Stimulated activated CD8-positive, alpha-beta memory T cell treated with anti-CD3 and anti-CD28 coated beads, Interleukin-4, amount 100 ng/mL, for 4 hours (primary cell): ENCODE results near the gene PYGM.
"Not testable (repeated sequence)": the region's sequence is repeated elsewhere in the genome, so short reads cannot be mapped to it uniquely, and the experiment has no call there.

Source experiments
- DNase-seq, 2 donors: peaks; one replicate each; pipeline ENCODE4 v3.0.0-alpha.2; 2020; ENCODE audit warnings: low read depth in 2 of 2, low spot score in 1 of 2

The PYGM gene

GRCh38 chr11:64718084-64718779, 41.5 kb downstream of the PYGM start:
- no peak for DNase-seq

GRCh38 chr11:64717268-64717578, 42.6 kb downstream of the PYGM start:
- no peak for DNase-seq

- DNase-seq = no peak
Measured at GRCh38 chr11:64716473-64717267, 43.1 kb downstream of the PYGM start.

GRCh38 chr11:64715756-64716472, 43.9 kb downstream of the PYGM start:
- no peak for DNase-seq

DNA sequence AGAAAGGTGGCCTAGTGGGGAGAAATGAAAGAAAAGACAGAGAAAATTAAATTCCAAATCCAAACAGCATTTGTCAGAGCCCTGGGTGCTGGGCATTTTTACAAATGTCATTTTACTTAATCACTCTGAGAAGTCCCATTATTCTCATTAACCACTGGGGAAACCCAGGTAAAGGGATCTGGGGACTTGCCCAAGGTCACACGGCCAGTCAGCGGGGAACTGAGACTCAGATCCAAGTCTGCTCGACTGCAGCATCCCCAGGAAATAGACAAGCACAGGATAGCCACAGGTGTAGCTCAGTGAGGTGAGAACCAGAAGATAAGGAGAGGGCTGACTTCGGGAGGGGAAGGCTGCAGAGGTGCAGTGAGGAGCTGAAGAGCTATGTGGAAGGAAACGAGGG, 44.7 kb downstream of the PYGM start:
- DNase-seq = no peak

- DNase-seq = no peak
Measured at GRCh38 chr11:64714666-64715065, 45.1 kb downstream of the PYGM start.

- DNase-seq = no peak
Measured at GRCh38 chr11:64713781-64714363, 45.9 kb downstream of the PYGM start.

- DNase-seq = no peak
Measured at GRCh38 chr11:64713016-64713707, 46.6 kb downstream of the PYGM start.

GRCh38 chr11:64712430-64713015, 47.3 kb downstream of the PYGM start:
- DNase-seq = no peak

- no peak for DNase-seq
Measured at GRCh38 chr11:64711956-64712362, 47.8 kb downstream of the PYGM start.

DNA sequence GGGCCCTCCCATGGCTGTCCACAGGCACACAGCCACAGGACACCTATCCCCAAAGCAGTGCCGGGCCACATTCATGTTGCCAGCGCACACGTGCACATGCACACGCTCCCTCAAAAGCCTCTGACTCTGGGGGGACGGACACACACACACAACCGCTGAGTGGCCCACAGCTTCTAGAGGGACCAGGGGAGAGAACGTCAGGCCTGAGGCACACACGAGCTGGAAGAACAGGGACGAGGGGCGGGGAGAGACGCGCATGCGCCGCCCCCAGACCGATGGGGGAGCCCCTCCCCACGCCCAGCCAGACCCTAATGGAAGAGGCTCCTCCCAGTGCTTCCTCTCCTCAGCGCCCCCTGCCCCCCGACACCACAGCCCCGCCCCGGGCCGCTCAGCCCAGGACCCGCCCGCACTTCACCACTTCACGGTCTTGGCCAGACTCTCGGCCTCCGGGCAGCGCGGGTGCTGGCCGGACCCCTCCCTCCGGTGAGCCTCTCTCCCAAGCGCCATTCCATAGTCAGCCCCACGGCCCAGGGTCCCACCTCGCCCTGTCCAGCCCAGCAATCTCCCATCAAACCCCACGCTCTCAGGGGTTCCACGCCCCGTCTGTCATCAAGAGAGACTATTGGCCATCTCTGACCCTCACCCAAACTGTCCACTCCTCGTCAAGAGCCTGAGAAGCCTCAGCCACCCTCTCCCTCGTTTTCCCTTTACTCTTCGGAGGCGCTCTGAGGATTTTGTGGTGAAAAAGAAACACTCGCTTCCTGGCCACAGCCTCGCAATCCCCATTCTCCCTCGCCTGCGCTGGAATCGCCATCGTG, 48.4 kb downstream of the PYGM start:
- no peak for DNase-seq

DNA sequence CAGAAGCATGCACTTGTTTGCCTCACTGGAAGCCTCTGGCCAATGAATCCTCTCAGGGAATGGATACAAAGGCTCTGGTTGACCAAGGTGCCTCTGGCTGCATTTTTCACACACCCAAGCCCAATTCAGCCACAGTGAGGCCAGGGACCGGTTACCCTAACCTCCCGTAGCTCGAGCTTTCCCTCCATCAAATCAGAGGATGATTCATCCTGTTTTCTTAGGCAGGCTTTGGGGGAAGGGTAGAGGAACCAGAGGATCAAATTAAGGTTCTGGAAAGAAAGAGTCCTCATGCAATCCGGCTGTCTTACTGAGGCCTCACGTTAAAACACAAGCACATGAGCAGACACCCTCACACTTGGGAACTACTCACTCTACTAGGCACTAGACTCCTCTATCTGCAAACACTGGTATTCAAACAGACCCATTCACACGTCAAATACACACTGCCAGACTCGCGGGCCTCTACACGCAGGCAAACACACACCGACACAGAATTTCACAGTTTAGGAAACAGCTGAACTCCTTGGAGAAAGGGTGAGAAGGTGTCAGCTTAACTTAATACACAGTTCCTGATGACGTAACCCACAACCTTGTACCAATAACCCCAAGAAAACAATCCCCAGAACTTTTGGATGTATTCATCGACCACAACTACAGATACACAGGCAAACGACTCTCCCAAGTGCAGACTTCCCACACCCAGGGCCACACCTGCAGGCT, 49.2 kb downstream of the PYGM start:
- DNase-seq = no peak

DNA sequence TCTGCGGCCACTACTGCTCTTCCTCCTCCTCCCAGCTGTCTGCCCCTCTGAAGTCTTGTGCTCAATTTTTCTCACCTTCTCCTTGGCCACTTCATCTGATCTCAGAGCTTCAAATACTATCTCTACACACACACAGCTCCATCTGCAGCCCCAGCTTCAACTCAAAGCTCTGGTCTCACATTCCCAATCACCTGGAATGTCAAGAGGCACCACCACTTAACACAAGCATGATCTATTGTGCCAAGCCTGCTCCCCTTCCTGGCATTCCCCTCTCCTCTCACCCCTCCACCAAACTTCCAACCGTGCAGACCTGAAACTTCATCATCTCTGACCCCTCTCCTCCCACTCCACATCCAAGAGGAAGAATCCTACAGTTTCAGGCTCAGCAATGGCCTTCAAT, 54.3 kb downstream of the PYGM start:
- DNase-seq = no peak

DNA sequence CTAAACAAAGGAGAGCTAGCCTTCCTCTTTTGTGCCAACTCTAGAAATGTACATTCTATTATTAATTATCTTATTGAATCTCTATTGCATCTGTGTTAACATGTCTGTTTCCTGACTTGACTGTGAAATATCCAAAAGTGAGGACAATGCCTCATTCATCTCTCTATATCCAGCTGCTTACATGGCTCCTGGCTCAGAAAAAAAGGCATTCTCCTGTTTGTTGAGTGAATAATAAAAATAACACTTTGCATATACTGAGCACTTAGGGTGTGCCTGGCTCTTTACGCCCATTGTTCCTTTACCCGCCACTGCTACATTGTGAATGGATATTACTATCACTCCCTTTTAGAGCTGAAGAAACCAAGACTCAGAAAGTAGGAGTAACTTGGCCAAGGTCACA, 56.7 kb downstream of the PYGM start:
- no peak for DNase-seq

GRCh38 chr11:64701956-64702355, 57.8 kb downstream of the PYGM start:
- DNase-seq = not testable (repeated sequence)

- DNase-seq = no peak
Measured at GRCh38 chr11:64698427-64698826, 61.3 kb downstream of the PYGM start.

GRCh38 chr11:64697663-64698375, 62.0 kb downstream of the PYGM start:
- no peak for DNase-seq
